GM18517 (cell line): ENCODE data around the gene EMC9.

ENCODE experiments used
- ATAC-seq: cut with Tn5 transposase; IDR thresholded peaks from one replicate; pipeline ENCODE4 v1.9.1; 2021; ENCODE audit warnings: mild to moderate bottlenecking, moderate library complexity; ENCODE audit not compliant: unreplicated experiment

Gene EMC9

DNA sequence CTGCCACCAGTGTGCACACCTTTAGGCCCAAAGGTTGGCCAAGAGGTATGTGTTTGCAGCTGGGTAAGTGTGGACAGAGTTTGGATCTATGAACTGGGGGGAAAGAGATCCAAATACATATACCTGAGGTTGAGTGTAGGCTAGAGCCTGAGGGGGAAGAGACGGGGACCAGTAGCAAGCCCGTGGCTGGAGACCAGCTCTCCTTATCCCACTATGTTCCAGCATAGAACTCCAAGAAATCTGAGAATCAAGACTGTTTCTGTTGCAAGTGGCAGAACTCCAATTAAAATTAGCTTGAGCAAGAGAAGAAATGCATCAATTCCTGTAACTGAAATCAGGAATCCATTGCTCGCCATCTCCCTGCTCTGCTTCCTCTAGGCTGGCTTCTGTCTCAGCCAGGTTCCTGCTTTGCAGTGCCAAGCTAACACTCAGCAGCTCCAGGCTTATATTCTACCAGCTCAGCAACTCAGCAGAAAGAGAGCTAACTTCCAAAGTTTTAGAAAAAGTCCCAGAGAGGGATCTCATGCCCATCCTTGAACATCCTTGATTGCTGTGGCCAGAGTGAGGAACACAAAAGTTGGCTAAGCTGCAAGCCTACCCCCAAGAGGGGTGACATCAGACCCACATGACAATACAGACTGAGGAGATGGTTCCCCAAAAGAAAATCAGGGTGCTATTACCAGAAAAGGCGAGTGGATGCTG lies 48.7 kb downstream of the EMC9 start:
- ATAC-seq = no peak

DNA sequence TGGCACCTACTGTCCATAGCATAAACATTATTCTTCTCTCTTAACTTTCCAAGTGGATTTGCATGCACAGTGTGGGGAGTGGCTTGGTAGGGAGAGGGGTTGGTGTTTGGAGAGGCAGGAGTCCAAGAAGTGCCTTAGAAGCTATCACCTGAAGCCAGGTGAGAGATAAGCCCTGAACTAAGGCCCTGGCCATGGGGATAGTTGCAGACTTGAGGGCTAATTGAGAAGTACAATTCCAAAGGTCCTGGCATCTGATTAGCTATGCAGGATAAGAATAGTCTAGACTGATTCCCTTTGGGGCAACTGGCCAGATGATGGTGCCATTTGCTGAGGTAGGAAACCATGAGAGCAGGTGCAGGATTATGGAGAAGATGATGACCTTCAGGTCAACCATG lies 49.3 kb downstream of the EMC9 start:
- no peak for ATAC-seq

GRCh38 chr14:24089890-24090289 lies 51.5 kb downstream of the EMC9 start:
- ATAC-seq = no peak
